ENCODE results near the gene B3GALNT1.
A peak's percentile ranks its signal among the peaks of the same experiment; 100 is the strongest.

Gene B3GALNT1

DNA sequence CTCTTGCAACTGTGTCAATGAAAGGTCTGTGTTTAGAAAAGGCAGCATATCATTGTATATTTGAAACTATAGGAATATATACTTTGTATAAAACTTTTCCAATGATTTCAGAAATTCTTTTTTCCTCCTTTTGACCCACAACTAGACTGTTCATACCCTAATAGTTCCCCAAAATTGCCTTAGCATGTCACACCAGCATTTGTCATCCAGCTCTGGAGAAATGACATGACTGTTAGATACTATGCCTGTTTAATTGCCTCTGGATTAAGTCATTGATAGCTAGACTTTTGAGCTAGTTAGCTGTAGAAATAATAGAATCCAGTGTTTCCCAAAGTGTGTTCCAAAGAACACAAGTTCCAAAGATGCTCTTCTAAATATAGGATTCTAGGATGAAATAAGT lies 32.4 kb downstream of the B3GALNT1 start:
- no peak for TF ChIP-seq POLR2AphosphoS5 (IDR thresholded peaks at IDR 0.05; ENCODE audit: low read depth, low read length)
- FAIRE-seq: no peak

DNA sequence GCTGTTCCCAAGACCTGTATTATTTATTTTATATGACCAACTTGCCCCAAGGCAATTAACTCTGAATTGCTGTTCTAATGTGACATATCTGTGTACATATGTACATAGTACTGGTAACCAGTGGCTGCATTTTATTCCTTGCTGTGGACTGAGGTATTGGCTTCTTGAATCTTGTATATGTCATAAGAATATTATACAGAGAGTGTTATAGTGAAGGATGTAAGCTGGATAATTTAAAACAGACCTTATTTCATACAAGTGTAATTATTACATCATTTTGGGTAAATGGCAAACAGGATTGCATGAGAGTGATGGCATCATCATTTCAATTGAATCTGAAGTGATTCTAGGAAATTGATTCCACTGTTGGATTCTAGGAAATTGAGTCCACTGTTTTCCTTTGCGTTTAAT lies 32.9 kb downstream of the B3GALNT1 start:
- no peak for DNase-seq (ENCODE audit: insufficient read length)
- FAIRE-seq: no peak
- TF ChIP-seq POLR2A (IDR thresholded peaks at IDR 0.05; ENCODE audit: low read depth, low read length) (no peak), POLR2AphosphoS5 (IDR thresholded peaks at IDR 0.05; ENCODE audit: low read depth, low read length) (no peak), TAF1 (IDR thresholded peaks at IDR 0.05; ENCODE audit: borderline replicate concordance, low read depth, low read length) (no peak)

More for the DNA sequence above, 32.4 kb downstream of the B3GALNT1 start:
- no peak for DNase-seq (ENCODE audit: insufficient read length)

DNA sequence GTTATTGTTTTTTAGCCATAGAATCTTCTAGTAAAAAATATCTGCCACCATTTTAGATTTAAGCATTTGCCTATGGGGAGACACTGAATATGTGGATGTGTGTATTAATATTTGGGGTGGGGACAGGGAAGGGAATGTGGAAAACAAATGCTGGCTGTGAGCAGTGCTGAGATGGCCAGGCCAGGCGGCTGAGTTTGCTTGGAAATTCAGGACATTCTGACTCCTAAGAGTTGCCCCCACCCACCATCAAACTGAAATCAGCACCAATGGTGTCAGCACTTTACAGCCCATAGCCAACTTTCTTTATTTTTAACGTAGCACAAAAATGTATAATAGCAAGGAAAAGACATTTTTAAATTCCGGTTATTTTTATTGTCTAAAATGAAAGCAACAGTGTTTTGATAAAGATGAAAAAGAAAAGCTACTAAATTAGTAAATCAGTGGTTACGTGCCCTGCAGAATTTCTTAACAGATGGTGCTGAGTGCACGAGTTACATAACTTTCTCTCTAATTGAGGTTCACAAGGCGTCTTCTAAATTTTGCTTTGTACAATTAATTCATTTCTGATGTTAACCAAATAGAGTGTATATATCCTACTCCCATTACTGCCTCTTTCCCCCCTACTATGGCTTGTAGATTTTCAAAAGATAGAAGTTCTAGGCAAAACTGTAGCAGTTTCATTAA lies 34.0 kb downstream of the B3GALNT1 start:
- TF ChIP-seq POLR2AphosphoS5 (IDR thresholded peaks at IDR 0.05; ENCODE audit: low read depth, low read length): no peak
- no peak for TF ChIP-seq TAF1 (IDR thresholded peaks at IDR 0.05; ENCODE audit: borderline replicate concordance, low read depth, low read length)
- no peak for TF ChIP-seq POLR2A (IDR thresholded peaks at IDR 0.05; ENCODE audit: low read depth, low read length)
- no peak for DNase-seq (ENCODE audit: insufficient read length)
- no peak for FAIRE-seq

DNA sequence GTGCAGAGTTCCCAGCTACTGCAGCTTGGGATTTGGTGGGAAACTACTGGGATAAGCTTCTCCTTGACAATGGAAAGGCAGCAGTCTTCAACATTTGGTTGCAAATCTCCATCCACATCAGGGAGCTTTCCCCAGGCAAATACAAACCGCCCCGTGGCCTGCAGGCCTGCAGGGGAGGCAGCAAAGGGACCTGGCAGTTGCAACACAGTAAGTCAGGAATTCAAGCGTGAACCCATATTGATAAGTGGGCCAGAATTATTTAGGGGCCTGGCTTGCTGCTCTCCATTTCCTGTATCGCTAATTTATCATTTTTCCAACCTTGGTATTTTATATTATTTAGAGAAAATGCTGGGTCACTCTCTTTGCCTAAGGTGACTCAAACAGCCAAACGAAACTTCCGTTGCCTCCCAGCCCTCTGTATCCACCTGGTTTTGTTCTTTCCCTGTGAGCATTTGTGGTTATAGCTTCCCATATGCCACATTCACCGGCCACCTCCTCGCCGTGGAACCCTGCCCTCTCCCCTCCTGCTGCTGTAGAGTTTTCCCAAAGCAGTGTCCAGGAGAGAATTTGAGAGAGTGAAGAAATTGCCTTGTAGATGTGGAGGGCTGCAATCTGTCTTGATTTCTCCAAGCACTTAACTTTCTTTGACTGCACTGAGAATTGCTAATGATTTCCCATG lies 34.8 kb downstream of the B3GALNT1 start:
- DNase-seq (ENCODE audit: insufficient read length): no peak
- TF ChIP-seq POLR2AphosphoS5 (IDR thresholded peaks at IDR 0.05; ENCODE audit: low read depth, low read length) (no peak), TAF1 (IDR thresholded peaks at IDR 0.05; ENCODE audit: borderline replicate concordance, low read depth, low read length) (no peak), POLR2A (IDR thresholded peaks at IDR 0.05; ENCODE audit: low read depth, low read length) (no peak)
- no peak for FAIRE-seq

DNA sequence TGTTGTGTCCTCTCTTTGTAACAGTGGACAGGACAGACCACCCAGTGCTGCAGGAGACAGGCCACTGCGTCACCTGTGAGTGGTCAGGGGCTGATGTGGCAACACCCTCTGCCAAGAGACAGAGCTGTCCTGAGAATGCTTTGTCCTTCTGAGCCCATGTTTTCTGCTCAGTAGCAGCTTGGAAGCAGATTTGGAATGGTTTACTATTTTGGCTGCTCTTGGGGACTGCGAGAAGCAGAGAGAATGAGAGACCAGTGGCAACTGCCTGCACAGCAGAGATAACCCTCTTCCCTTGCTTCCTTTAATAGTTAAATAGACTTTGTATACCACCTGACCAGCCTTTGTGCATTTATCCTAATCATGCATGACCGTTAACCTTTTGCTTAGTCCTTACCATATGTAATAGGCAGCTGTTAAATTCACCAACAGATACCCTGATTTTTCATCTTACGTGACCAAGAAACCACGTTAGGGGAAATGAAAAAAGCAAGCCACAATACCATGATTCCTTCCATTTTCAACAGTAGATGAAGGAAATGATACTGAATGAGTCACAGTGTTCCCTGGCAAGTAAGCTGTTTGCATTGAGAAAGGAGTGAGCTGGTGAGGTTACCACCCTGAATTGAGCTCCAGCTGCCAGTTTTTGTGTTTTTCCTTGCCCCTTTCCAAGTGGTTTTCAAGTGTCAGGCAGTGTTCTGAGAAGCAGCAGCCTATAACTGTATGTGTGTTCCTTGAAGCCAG lies 35.5 kb downstream of the B3GALNT1 start:
- DNase-seq (ENCODE audit: insufficient read length) (peak; percentile 11), FAIRE-seq (peak; percentile 92)
- no peak for TF ChIP-seq POLR2A (IDR thresholded peaks at IDR 0.05; ENCODE audit: low read depth, low read length)
- TF ChIP-seq POLR2AphosphoS5 (IDR thresholded peaks at IDR 0.05; ENCODE audit: low read depth, low read length): no peak
- no peak for TF ChIP-seq TAF1 (IDR thresholded peaks at IDR 0.05; ENCODE audit: borderline replicate concordance, low read depth, low read length)

DNA sequence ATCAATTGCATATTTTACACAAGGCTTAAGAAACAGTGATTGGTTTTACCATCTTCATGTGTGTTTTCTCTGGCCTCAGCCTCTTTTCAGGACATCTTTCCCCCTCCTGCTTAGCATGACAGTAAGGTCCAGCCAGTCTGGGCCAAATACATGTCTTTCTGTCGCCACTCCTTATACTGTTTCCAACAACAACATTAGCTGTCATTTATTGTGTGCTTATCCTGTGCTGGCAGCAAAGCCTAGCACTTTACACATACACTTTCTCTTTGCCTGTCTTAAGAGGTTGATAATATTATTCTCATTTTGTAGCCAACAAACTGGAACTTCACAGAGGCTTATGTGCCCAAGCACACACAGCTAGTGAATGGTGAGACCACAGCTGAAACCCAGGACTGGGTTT lies 37.8 kb downstream of the B3GALNT1 start:
- TF ChIP-seq TAF1 (IDR thresholded peaks at IDR 0.05; ENCODE audit: borderline replicate concordance, low read depth, low read length) (no peak), POLR2AphosphoS5 (IDR thresholded peaks at IDR 0.05; ENCODE audit: low read depth, low read length) (no peak), POLR2A (IDR thresholded peaks at IDR 0.05; ENCODE audit: low read depth, low read length) (no peak)
- peak; percentile 61 for FAIRE-seq
- DNase-seq (ENCODE audit: insufficient read length): no peak

DNA sequence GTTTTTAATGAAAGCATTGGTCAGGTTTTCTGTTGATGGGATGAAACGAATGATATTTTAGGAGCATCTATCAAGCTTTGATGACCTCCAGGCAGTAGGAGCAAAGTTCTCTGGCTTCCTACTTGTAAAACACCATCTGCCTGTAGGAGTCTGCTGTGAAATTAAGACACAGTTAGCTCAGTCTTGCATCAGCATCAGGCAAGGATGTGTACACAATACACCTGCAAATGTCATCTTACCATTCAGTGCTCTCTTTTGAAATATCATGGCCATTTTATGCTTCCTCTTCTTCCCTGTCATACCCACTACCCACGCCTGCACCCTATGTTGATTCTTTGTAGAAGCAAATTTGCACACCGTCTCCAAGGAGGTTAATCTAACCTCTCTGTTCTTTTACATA lies 38.2 kb downstream of the B3GALNT1 start:
- DNase-seq (ENCODE audit: insufficient read length) (no peak), FAIRE-seq (no peak)

DNA sequence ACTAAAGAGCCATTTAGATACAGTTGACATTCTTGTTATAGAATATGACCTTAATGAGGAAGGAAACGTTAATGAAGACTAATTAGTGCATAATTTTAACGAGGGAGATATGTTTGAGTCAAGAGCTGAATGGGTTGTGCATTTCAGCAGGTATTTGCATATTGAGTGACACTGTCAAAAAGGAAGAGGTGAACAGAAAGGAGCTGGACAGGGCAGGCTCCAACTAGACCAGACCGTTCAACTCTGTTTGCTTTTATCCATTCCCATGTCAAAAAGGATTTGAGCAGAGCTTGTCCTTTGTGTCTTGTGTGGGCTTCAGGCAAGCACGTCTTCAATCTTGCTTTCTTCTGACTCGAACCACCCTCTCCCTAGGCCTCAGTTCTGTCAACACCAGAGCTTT lies 40.7 kb downstream of the B3GALNT1 start:
- no peak for DNase-seq (ENCODE audit: insufficient read length)
- no peak for TF ChIP-seq POLR2A (IDR thresholded peaks at IDR 0.05; ENCODE audit: low read depth, low read length)
- no peak for TF ChIP-seq TAF1 (IDR thresholded peaks at IDR 0.05; ENCODE audit: borderline replicate concordance, low read depth, low read length)
- TF ChIP-seq POLR2AphosphoS5 (IDR thresholded peaks at IDR 0.05; ENCODE audit: low read depth, low read length): no peak
- no peak for FAIRE-seq

More for the DNA sequence above, 38.2 kb downstream of the B3GALNT1 start:
- TF ChIP-seq POLR2A (IDR thresholded peaks at IDR 0.05; ENCODE audit: low read depth, low read length): no peak

DNA sequence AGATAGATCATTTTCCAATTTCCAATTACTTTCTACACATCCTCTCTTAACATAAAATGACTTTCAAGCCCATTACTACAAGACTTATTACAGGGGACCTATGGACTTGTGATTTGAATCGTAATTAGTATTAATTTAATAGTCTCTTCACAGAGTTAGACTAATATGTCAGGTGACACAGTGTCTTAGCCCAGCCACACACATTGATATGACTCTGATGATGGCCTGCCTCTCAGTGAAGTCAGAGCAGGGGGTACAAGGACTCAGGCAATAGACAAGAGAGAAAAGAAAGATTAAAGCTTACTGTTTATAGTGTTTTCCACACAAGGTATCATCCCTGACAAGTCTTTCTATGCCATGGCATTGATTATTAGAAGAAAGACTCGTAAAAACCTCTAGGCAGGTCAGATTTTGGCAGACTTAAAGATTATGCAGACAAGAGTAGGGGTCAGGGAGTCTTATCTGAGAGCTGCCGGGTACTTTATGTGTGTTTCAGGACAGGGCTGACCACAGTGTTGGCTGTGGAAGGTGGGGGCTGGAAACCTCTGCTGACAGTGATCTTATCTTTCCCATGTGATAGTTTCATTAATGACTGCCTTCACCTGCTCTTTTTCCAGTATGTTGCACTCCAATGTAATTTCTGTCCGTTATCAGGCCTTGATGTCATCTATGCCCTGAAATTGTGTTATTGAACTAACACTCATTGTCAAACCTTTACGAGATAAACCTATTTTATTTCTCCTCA lies 50.1 kb downstream of the B3GALNT1 start:
- FAIRE-seq: no peak
- DNase-seq (ENCODE audit: insufficient read length): no peak
- TF ChIP-seq TAF1 (IDR thresholded peaks at IDR 0.05; ENCODE audit: borderline replicate concordance, low read depth, low read length) (no peak), POLR2A (IDR thresholded peaks at IDR 0.05; ENCODE audit: low read depth, low read length) (no peak)

DNA sequence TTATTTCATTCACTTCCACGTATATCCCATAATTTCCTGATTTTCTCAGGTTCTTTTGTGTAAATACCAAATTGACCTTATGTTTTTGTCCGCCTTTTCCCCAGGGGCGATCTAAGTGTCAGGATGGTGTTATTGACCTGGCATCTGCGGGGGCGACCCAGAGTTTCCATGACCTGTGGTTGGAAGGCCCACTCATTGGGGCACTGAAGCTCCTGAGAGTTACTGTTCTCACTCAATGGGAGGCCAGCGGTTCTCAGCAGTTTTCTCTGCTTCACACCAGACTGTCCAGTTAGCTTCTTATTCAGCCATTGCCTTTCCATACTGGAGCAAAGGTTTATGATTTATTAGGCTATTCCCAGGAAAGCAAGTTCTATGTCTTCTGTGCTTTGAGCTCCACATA lies 53.3 kb downstream of the B3GALNT1 start:
- DNase-seq (ENCODE audit: insufficient read length): no peak
- TF ChIP-seq TAF1 (IDR thresholded peaks at IDR 0.05; ENCODE audit: borderline replicate concordance, low read depth, low read length) (no peak), POLR2AphosphoS5 (IDR thresholded peaks at IDR 0.05; ENCODE audit: low read depth, low read length) (no peak), POLR2A (IDR thresholded peaks at IDR 0.05; ENCODE audit: low read depth, low read length) (no peak)
- FAIRE-seq: no peak

DNA sequence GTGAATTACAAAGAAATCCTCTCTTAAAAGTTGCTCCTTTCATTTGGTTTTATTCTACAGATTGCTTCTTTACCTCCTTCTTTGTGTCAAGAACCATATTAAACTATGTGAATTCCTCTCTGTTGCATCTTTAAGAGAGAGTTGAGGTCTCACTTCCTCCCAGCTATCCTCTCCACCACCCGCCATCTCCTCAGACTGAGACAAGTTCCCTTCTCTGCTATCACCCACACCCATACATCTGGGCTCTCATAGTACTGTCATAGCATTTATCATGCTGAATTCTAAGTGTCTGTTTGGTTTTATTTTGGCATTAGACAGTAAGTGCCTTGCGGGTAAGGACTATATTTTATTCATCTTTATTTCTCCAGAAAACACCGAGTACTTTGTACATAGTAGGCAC lies 54.2 kb downstream of the B3GALNT1 start:
- TF ChIP-seq TAF1 (IDR thresholded peaks at IDR 0.05; ENCODE audit: borderline replicate concordance, low read depth, low read length) (no peak), POLR2A (IDR thresholded peaks at IDR 0.05; ENCODE audit: low read depth, low read length) (no peak), POLR2AphosphoS5 (IDR thresholded peaks at IDR 0.05; ENCODE audit: low read depth, low read length) (no peak)
- FAIRE-seq: no peak
- no peak for DNase-seq (ENCODE audit: insufficient read length)

Measured in GM12892 (cell line).